ENCODE measurements around the gene RBM19.

RBM19 gene

DNA sequence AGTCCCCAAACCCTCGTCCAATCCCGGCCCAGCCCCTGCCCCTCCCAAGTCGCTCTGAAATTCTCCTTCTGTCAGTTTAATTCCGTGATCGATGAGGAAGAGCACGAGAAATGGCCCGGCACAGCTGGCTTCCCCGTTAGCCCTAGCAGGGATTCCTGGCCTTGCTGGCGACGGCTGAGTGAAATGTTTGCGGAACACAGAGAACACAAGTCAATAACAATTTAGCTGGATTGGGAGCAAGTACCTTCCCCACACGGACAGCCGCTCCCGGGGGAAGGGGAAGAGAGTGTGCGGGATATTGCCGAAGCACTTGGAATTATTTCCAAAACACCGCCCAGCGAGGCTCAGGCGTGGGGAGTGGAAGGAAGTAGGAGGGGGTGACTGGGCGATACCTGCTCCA is 134.6 kb downstream of the RBM19 start:
- Histone ChIP-seq H3K4me3 (ENCODE audit: low read depth, low read length, poor library complexity, severe bottlenecking) (no peak overlapping the region), H3K9ac (ENCODE audit: low read length) (no peak overlapping the region), H3K4me2 (ENCODE audit: low read length) (no peak overlapping the region), H3K27ac (ENCODE audit: low read depth, low read length, poor library complexity, severe bottlenecking) (no peak overlapping the region), H3K79me2 (ENCODE audit: insufficient read depth, low read length) (no peaks in the 10 kb centered on the region), H3K9me2 (ENCODE audit: low read depth, low read length) (no peaks in the 10 kb centered on the region), H4K20me1 (ENCODE audit: insufficient read depth, low read length) (no peaks in the 10 kb centered on the region), H3K36me3 (ENCODE audit: insufficient read depth, low read length) (no peaks in the 10 kb centered on the region), H3F3A (ENCODE audit: insufficient read depth, low read length) (no peaks in the 10 kb centered on the region), H3K9me3 (ENCODE audit: low read length) (no peaks in the 10 kb centered on the region), H3K27me3 (ENCODE audit: insufficient read depth, low read length) (no peaks in the 10 kb centered on the region), H3K4me1 (ENCODE audit: insufficient read depth, low read length, severe bottlenecking) (peaks cover 6% of the 10 kb centered on the region), H2AFZ (ENCODE audit: low read length) (no peak overlapping the region)
- TF ChIP-seq, protein P1, sequence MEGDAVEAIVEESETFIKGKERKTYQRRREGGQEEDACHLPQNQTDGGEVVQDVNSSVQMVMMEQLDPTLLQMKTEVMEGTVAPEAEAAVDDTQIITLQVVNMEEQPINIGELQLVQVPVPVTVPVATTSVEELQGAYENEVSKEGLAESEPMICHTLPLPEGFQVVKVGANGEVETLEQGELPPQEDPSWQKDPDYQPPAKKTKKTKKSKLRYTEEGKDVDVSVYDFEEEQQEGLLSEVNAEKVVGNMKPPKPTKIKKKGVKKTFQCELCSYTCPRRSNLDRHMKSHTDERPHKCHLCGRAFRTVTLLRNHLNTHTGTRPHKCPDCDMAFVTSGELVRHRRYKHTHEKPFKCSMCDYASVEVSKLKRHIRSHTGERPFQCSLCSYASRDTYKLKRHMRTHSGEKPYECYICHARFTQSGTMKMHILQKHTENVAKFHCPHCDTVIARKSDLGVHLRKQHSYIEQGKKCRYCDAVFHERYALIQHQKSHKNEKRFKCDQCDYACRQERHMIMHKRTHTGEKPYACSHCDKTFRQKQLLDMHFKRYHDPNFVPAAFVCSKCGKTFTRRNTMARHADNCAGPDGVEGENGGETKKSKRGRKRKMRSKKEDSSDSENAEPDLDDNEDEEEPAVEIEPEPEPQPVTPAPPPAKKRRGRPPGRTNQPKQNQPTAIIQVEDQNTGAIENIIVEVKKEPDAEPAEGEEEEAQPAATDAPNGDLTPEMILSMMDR (IDR thresholded peaks at IDR 0.05; ENCODE audit: low read length), result no peak
- no peak for TF ChIP-seq EZH2 (IDR thresholded peaks at IDR 0.05; ENCODE audit: borderline replicate concordance, low read length)

DNA sequence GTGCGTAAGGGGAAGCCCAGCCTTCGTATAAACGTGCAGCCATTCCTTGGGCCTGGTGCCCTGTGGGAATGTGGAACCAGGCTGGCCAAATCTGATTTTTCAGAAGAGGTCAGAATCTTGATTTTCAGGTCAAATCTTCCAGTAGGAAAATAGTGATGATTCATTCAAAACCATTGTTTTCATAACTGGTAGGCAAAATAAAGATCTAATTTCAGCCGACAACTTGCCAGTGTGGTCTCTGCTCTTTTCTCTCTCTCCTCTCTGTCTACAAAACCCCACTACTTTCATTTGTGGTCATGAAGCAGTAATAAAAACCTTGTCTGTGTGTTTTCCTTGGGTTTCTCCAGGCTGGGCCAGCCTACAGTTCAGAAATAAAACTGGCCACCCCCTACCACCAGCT is 135.1 kb downstream of the RBM19 start:
- Histone ChIP-seq H3K36me3 (ENCODE audit: insufficient read depth, low read length) (no peaks in the 10 kb centered on the region), H3K9me2 (ENCODE audit: low read depth, low read length) (no peaks in the 10 kb centered on the region), H3K9me3 (ENCODE audit: low read length) (no peaks in the 10 kb centered on the region), H3K79me2 (ENCODE audit: insufficient read depth, low read length) (no peaks in the 10 kb centered on the region), H3K27ac (ENCODE audit: low read depth, low read length, poor library complexity, severe bottlenecking) (no peak overlapping the region), H3K9ac (ENCODE audit: low read length) (no peak overlapping the region), H3F3A (ENCODE audit: insufficient read depth, low read length) (no peaks in the 10 kb centered on the region), H2AFZ (ENCODE audit: low read length) (no peak overlapping the region), H3K4me1 (ENCODE audit: insufficient read depth, low read length, severe bottlenecking) (peaks cover 6% of the 10 kb centered on the region), H3K27me3 (ENCODE audit: insufficient read depth, low read length) (no peaks in the 10 kb centered on the region), H4K20me1 (ENCODE audit: insufficient read depth, low read length) (no peaks in the 10 kb centered on the region), H3K4me3 (ENCODE audit: low read depth, low read length, poor library complexity, severe bottlenecking) (no peak overlapping the region), H3K4me2 (ENCODE audit: low read length) (no peak overlapping the region)
- TF ChIP-seq, protein P1 (IDR thresholded peaks at IDR 0.05; ENCODE audit: low read length), result no peak
- no peak for TF ChIP-seq EZH2 (IDR thresholded peaks at IDR 0.05; ENCODE audit: borderline replicate concordance, low read length)

DNA sequence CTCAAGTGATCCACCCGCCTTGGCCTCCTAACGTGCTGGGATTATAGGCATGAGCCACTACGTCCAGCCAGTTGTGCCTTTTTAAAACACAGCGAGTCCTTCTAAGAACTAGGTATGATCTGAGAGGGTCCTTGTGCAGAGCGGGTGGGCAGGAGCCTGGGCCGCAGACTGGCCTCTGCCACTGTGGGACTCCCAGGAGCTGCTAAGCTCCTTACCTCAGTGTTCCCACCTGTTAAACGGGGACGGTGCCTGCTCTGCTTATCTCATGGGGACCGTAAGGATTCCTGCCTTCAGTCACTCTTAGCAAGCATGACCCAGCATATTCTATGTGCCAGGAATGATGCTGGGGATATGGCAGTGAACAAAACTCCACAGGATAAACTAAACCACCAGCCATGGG is 136.9 kb downstream of the RBM19 start:
- TF ChIP-seq, protein P1 (IDR thresholded peaks at IDR 0.05; ENCODE audit: low read length), result no peak
- Histone ChIP-seq H3K4me3 (ENCODE audit: low read depth, low read length, poor library complexity, severe bottlenecking) (no peak overlapping the region), H3K36me3 (ENCODE audit: insufficient read depth, low read length) (no peaks in the 10 kb centered on the region), H3K4me1 (ENCODE audit: insufficient read depth, low read length, severe bottlenecking) (peaks cover 6% of the 10 kb centered on the region), H4K20me1 (ENCODE audit: insufficient read depth, low read length) (no peaks in the 10 kb centered on the region), H3F3A (ENCODE audit: insufficient read depth, low read length) (no peaks in the 10 kb centered on the region), H3K27ac (ENCODE audit: low read depth, low read length, poor library complexity, severe bottlenecking) (no peak overlapping the region), H3K27me3 (ENCODE audit: insufficient read depth, low read length) (no peaks in the 10 kb centered on the region), H2AFZ (ENCODE audit: low read length) (no peak overlapping the region), H3K9me3 (ENCODE audit: low read length) (no peaks in the 10 kb centered on the region), H3K9me2 (ENCODE audit: low read depth, low read length) (no peaks in the 10 kb centered on the region), H3K9ac (ENCODE audit: low read length) (no peak overlapping the region), H3K79me2 (ENCODE audit: insufficient read depth, low read length) (no peaks in the 10 kb centered on the region), H3K4me2 (ENCODE audit: low read length) (no peak overlapping the region)
